Measurements from ENCODE around the gene CPXM2.

CPXM2 gene

DNA sequence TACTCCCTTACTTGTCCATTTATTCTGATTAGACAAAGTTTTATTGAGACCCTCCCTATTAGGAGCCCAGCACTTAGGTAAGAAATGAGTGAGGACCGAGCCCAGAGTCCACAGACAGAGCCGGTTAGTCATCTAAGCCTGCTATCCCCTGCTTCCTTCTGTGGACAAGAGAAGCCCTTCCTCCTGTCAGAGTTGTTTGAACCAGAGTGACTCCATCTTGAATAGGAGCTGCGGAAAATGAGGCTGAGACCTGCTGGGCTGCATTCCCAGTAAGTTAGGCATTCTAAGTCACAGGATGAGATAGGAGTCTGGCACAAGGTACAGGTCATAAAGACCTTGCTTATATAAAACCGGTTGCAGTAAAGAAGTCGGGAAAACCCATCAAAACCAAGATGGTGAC lies 109.1 kb downstream of the CPXM2 start:
- Histone ChIP-seq H3K27ac (ENCODE audit: insufficient read depth in 1 of 2, low read depth in 1 of 2, low read length in 2 of 2, poor library complexity in 1 of 2, severe bottlenecking in 2 of 2) (no peak overlapping the region), H3K36me3 (ENCODE audit: control insufficient read depth in 4 of 4, insufficient read depth in 4 of 4, low read length in 3 of 4) (no peaks in the 10 kb centered on the region), H3K27me3 (replicated peaks in 2 of 5; ENCODE audit: control insufficient read depth in 4 of 5, insufficient read depth in 5 of 5, low read length in 4 of 5) (peaks cover 0 to 73% (median 16%) of the 10 kb centered on the region in 5 experiments), H3K4me3 (ENCODE audit: control insufficient read depth in 1 of 7, extremely low read depth in 1 of 7, insufficient read depth in 4 of 7, low read depth in 2 of 7, low read length in 6 of 7) (no peak overlapping the region), H3K4me1 (ENCODE audit: control extremely low read depth in 1 of 4, control insufficient read depth in 4 of 4, insufficient read depth in 4 of 4, low read length in 3 of 4) (no peaks in the 10 kb centered on the region), H3K9me3 (ENCODE audit: control extremely low read depth in 1 of 5, control insufficient read depth in 4 of 5, insufficient read depth in 2 of 5, low read depth in 1 of 5, low read length in 4 of 5) (no peaks in the 10 kb centered on the region)
- CTCF ChIA-PET, result no interaction called here
- DNase-seq, result no peak
- WGBS (ENCODE audit: insufficient coverage), result 90% methylated on average over 3 of the region's 5 CpGs
- POLR2A ChIA-PET, result no interaction called here

- H3K9me3 ChIP-seq (ENCODE audit: control extremely low read depth in 1 of 5, control insufficient read depth in 4 of 5, insufficient read depth in 2 of 5, low read depth in 1 of 5, low read length in 4 of 5), result no peaks in the 10 kb centered on the region
- no peak overlapping the region for H3K4me3 ChIP-seq (ENCODE audit: control insufficient read depth in 1 of 7, extremely low read depth in 1 of 7, insufficient read depth in 4 of 7, low read depth in 2 of 7, low read length in 6 of 7)
- no peaks in the 10 kb centered on the region for H3K36me3 ChIP-seq (ENCODE audit: control insufficient read depth in 4 of 4, insufficient read depth in 4 of 4, low read length in 3 of 4)
- H3K27ac ChIP-seq (ENCODE audit: insufficient read depth in 1 of 2, low read depth in 1 of 2, low read length in 2 of 2, poor library complexity in 1 of 2, severe bottlenecking in 2 of 2), result no peak overlapping the region
- no peak for DNase-seq
- 34% methylated on average over 7 of the region's 8 CpGs for WGBS (ENCODE audit: insufficient coverage)
- peaks cover 0 to 75% (median 16%) of the 10 kb centered on the region in 5 experiments for H3K27me3 ChIP-seq (replicated peaks in 2 of 5; ENCODE audit: control insufficient read depth in 4 of 5, insufficient read depth in 5 of 5, low read length in 4 of 5)
- CTCF ChIA-PET, result no interaction called here
- POLR2A ChIA-PET, result no interaction called here
- H3K4me1 ChIP-seq (ENCODE audit: control extremely low read depth in 1 of 4, control insufficient read depth in 4 of 4, insufficient read depth in 4 of 4, low read length in 3 of 4), result no peaks in the 10 kb centered on the region
These were observed 109.6 kb downstream of the CPXM2 start for GRCh38 chr10:123781956-123782500.

GRCh38 chr10:123781324-123781900 lies 110.2 kb downstream of the CPXM2 start:
- DNase-seq, result no peak
- ChIA-PET POLR2A (no interaction called here), CTCF (no interaction called here)
- Histone ChIP-seq H3K4me3 (ENCODE audit: control insufficient read depth in 1 of 7, extremely low read depth in 1 of 7, insufficient read depth in 4 of 7, low read depth in 2 of 7, low read length in 6 of 7) (no peak overlapping the region), H3K36me3 (ENCODE audit: control insufficient read depth in 4 of 4, insufficient read depth in 4 of 4, low read length in 3 of 4) (no peaks in the 10 kb centered on the region), H3K27me3 (replicated peaks in 2 of 5; ENCODE audit: control insufficient read depth in 4 of 5, insufficient read depth in 5 of 5, low read length in 4 of 5) (peaks cover 0 to 76% (median 16%) of the 10 kb centered on the region in 5 experiments), H3K4me1 (ENCODE audit: control extremely low read depth in 1 of 4, control insufficient read depth in 4 of 4, insufficient read depth in 4 of 4, low read length in 3 of 4) (no peaks in the 10 kb centered on the region), H3K9me3 (ENCODE audit: control extremely low read depth in 1 of 5, control insufficient read depth in 4 of 5, insufficient read depth in 2 of 5, low read depth in 1 of 5, low read length in 4 of 5) (no peaks in the 10 kb centered on the region), H3K27ac (ENCODE audit: insufficient read depth in 1 of 2, low read depth in 1 of 2, low read length in 2 of 2, poor library complexity in 1 of 2, severe bottlenecking in 2 of 2) (no peak overlapping the region)
- 87% methylated on average over 8 of the region's 9 CpGs for WGBS (ENCODE audit: insufficient coverage)

- ChIA-PET CTCF (no interaction called here), POLR2A (interaction anchor here (0.6 kb wide), 1 partner anchor 662 kb away, joined by 4 read pairs; no protein-coding TSS in a partner anchor)
- DNase-seq, result no peak
- Histone ChIP-seq H3K27ac (ENCODE audit: insufficient read depth in 1 of 2, low read depth in 1 of 2, low read length in 2 of 2, poor library complexity in 1 of 2, severe bottlenecking in 2 of 2) (no peak overlapping the region), H3K36me3 (ENCODE audit: control insufficient read depth in 4 of 4, insufficient read depth in 4 of 4, low read length in 3 of 4) (no peaks in the 10 kb centered on the region), H3K4me1 (ENCODE audit: control extremely low read depth in 1 of 4, control insufficient read depth in 4 of 4, insufficient read depth in 4 of 4, low read length in 3 of 4) (no peaks in the 10 kb centered on the region), H3K27me3 (replicated peaks in 2 of 5; ENCODE audit: control insufficient read depth in 4 of 5, insufficient read depth in 5 of 5, low read length in 4 of 5) (peaks cover 0 to 65% (median 21%) of the 10 kb centered on the region in 5 experiments), H3K9me3 (ENCODE audit: control extremely low read depth in 1 of 5, control insufficient read depth in 4 of 5, insufficient read depth in 2 of 5, low read depth in 1 of 5, low read length in 4 of 5) (no peaks in the 10 kb centered on the region), H3K4me3 (ENCODE audit: control insufficient read depth in 1 of 7, extremely low read depth in 1 of 7, insufficient read depth in 4 of 7, low read depth in 2 of 7, low read length in 6 of 7) (no peak overlapping the region)
- 100% methylated on average over 2 of the region's 7 CpGs for WGBS (ENCODE audit: insufficient coverage)
These were observed 112.7 kb downstream of the CPXM2 start for GRCh38 chr10:123778719-123779517.

DNA sequence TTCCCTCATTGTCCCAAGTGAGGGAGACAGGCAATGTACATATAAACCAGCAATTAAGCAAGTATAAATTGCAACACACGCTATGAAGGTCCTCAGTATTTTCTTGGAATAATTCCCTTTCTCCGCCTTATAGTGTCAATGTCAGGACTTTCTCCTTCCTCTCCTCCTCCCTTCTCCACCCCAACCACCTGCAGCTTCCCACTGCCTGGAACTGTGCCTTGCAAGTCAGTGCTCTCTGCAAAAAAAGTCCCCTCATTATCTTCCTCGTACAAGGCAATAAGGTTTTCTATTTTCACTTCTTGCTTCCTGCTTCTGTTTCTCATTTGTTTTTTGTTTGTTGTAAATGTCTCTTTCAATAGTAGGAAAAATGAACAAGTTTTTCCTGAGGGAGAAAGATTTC lies 113.7 kb downstream of the CPXM2 start:
- CTCF ChIA-PET, result no interaction called here
- H3K4me1 ChIP-seq (ENCODE audit: control extremely low read depth in 1 of 4, control insufficient read depth in 4 of 4, insufficient read depth in 4 of 4, low read length in 3 of 4), result no peaks in the 10 kb centered on the region
- DNase-seq, result no peak
- H3K9me3 ChIP-seq (ENCODE audit: control extremely low read depth in 1 of 5, control insufficient read depth in 4 of 5, insufficient read depth in 2 of 5, low read depth in 1 of 5, low read length in 4 of 5), result peaks cover 0 to 4% (median 1%) of the 10 kb centered on the region in 5 experiments
- peaks cover 0 to 56% (median 21%) of the 10 kb centered on the region in 5 experiments for H3K27me3 ChIP-seq (replicated peaks in 2 of 5; ENCODE audit: control insufficient read depth in 4 of 5, insufficient read depth in 5 of 5, low read length in 4 of 5)
- 89% methylated on average over 2 of the region's 3 CpGs for WGBS (ENCODE audit: insufficient coverage)
- H3K4me3 ChIP-seq (ENCODE audit: control insufficient read depth in 1 of 7, extremely low read depth in 1 of 7, insufficient read depth in 4 of 7, low read depth in 2 of 7, low read length in 6 of 7), result no peak overlapping the region
- POLR2A ChIA-PET, result no interaction called here
- H3K36me3 ChIP-seq (ENCODE audit: control insufficient read depth in 4 of 4, insufficient read depth in 4 of 4, low read length in 3 of 4), result no peaks in the 10 kb centered on the region
- H3K27ac ChIP-seq (ENCODE audit: insufficient read depth in 1 of 2, low read depth in 1 of 2, low read length in 2 of 2, poor library complexity in 1 of 2, severe bottlenecking in 2 of 2), result no peak overlapping the region

- no peaks in the 10 kb centered on the region for H3K36me3 ChIP-seq (ENCODE audit: control insufficient read depth in 4 of 4, insufficient read depth in 4 of 4, low read length in 3 of 4)
- no peak overlapping the region for H3K27ac ChIP-seq (ENCODE audit: insufficient read depth in 1 of 2, low read depth in 1 of 2, low read length in 2 of 2, poor library complexity in 1 of 2, severe bottlenecking in 2 of 2)
- peaks cover 0 to 7% (median 2%) of the 10 kb centered on the region in 5 experiments for H3K9me3 ChIP-seq (ENCODE audit: control extremely low read depth in 1 of 5, control insufficient read depth in 4 of 5, insufficient read depth in 2 of 5, low read depth in 1 of 5, low read length in 4 of 5)
- H3K4me1 ChIP-seq (ENCODE audit: control extremely low read depth in 1 of 4, control insufficient read depth in 4 of 4, insufficient read depth in 4 of 4, low read length in 3 of 4), result no peaks in the 10 kb centered on the region
- H3K27me3 ChIP-seq (replicated peaks in 2 of 5; ENCODE audit: control insufficient read depth in 4 of 5, insufficient read depth in 5 of 5, low read length in 4 of 5), result peaks cover 0 to 36% (median 12%) of the 10 kb centered on the region in 5 experiments
- POLR2A ChIA-PET, result no interaction called here
- no peak for DNase-seq
- CTCF ChIA-PET, result no interaction called here
- no peak overlapping the region for H3K4me3 ChIP-seq (ENCODE audit: control insufficient read depth in 1 of 7, extremely low read depth in 1 of 7, insufficient read depth in 4 of 7, low read depth in 2 of 7, low read length in 6 of 7)
- WGBS (ENCODE audit: insufficient coverage), result 93% methylated on average over 10 of the region's 11 CpGs
These were observed 117.4 kb downstream of the CPXM2 start for GRCh38 chr10:123774132-123774742.

Data from common myeloid progenitor, CD34-positive (primary cell).